Activated CD4-positive, alpha-beta T cell treated with anti-CD3 and anti-CD28 coated beads, Interleukin-2, amount 10 ng/mL, durations not matched to agents 24 days and 14 days (primary cell): ENCODE results near the gene SLC7A7. TPM values are rescaled to one million over a fixed set of nuclear protein-coding genes. Genes with fewer than 3 reads are reported as not detected.
"Not testable (repeated sequence)": the region's sequence is repeated elsewhere in the genome, so short reads cannot be mapped to it uniquely, and the experiment has no call there.

Source experiments
- DNase-seq: peaks from one replicate; pipeline ENCODE4 v3.0.0; 2022
- H3K27ac Mint-ChIP-seq: one replicate; pipeline ENCODE4 v1.8.0; 2022; ENCODE audit warnings: mild to moderate bottlenecking, mixed read lengths
- H3K27me3 Mint-ChIP-seq: one replicate; pipeline ENCODE4 v1.8.0; 2022; ENCODE audit warnings: mixed read lengths
- H3K36me3 Mint-ChIP-seq: one replicate; pipeline ENCODE4 v1.8.0; 2022; ENCODE audit warnings: low read depth, mild to moderate bottlenecking, mixed read lengths
- H3K4me1 Mint-ChIP-seq: one replicate; pipeline ENCODE4 v1.8.0; 2021; ENCODE audit warnings: mixed read lengths
- H3K4me3 Mint-ChIP-seq: one replicate; pipeline ENCODE4 v1.8.0; 2022; ENCODE audit warnings: mild to moderate bottlenecking, moderate library complexity, mixed read lengths
- H3K9me3 Mint-ChIP-seq: one replicate; pipeline ENCODE4 v1.8.0; 2021; ENCODE audit warnings: mixed read lengths
- intact Hi-C: fragments of 100-400 bp; cut with micrococcal nuclease; formaldehyde crosslinking; loops from one replicate; pipeline ENCODE4 v1.15.1; 2023
- total RNA-seq: library from RNA; stranded (reverse); gene quantifications from 2 replicates; pipeline ENCODE4 v1.2.3, GENCODE V29; 2022

The SLC7A7 gene
- total RNA-seq, 1 donor from 2014 or later = not detected

GRCh38 chr14:22776215-22776614, 39.0 kb downstream of the SLC7A7 start:
- Mint-ChIP-seq H3K4me3 (no peak overlapping the region), H3K36me3 (peaks cover 28% of the 10 kb centered on the region), H3K27ac (no peak overlapping the region), H3K4me1 (no peaks in the 10 kb centered on the region), H3K9me3 (no peaks in the 10 kb centered on the region), H3K27me3 (no peaks in the 10 kb centered on the region)
- intact Hi-C loops = no loop called here
- no peak for DNase-seq

DNA sequence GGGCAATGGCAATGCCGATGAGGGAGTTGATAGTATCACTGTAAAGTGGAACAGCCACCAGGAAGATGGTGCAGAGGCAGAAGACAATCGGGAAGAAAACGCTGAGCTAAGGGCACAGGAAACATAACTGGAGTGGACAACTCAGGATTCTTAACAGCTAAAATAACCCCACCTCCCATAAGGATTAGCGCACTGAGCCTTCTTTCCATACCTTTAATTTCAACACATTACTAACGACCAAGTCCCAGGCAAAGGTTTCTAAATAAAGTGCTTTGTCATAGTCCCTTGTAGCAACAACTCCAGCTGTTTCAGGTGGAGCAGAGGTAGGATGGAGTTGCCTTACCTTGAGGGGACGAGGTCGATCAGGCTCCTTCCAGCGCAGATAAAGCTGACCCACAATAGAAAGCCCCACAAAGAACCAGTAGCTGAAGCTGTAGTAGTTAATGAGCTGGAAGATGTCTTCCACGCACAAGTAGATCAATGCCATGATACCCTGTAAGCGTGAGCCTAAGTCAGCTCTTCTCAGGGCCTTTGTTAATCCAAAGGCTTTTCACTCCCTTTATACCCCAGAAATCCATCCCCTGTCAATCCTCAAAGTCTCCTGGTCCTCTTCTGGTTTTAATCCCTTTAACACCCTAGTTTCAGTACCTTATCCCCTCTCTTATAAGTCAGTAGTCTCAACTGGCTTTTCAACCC, 41.1 kb downstream of the SLC7A7 start:
- H3K27ac Mint-ChIP-seq = no peak overlapping the region

DNA sequence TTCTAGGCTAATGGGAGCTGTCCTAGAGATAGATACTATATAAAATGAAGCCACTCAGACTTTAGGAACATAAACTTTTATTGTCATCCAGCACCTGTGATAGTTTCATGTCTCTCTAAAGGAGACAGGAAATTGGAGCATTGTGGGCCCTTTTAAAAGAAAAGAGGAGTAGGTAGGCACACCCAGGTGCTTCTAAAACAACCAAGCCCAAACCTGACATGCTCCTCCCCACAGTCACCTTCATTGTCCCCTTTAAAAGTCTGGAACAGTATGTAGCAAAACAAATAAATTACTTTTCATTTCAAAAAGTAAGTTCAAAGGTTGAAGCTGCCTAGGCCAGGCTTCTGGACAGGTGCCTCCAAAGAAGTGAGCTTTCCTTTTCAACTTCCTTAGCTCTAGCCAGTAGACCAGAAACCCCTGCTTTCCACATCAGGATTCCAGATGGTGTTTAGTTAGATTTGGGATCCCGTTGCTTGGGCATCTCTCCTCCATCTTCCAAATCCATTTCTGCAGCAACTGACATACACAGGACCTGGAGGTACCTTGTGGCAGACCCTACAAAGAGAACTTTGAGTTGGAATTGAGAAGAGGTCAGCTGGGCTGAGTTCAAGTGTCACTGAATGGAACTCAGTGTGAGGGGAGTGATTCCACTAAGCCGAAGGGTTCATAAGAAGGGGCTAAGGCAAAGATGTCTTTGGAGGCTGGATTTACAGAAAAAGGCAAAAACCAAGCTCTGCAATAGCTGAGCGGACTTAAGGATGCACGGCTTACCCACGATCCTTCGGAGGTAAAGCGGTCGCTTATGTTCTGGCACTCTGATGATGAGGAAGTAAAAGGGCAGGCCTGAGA, 41.8 kb downstream of the SLC7A7 start:
- H3K36me3 Mint-ChIP-seq = peaks cover 53% of the 10 kb centered on the region
- H3K4me3 Mint-ChIP-seq = no peak overlapping the region
- intact Hi-C loops = no loop called here
- H3K27ac Mint-ChIP-seq = no peak overlapping the region
- no peaks in the 10 kb centered on the region for H3K27me3 Mint-ChIP-seq
- DNase-seq = no peak
- no peaks in the 10 kb centered on the region for H3K9me3 Mint-ChIP-seq
- peaks cover 9% of the 10 kb centered on the region for H3K4me1 Mint-ChIP-seq

More for the DNA sequence above, 41.1 kb downstream of the SLC7A7 start:
- peaks cover 48% of the 10 kb centered on the region for H3K36me3 Mint-ChIP-seq
- H3K4me3 Mint-ChIP-seq = no peak overlapping the region
- H3K27me3 Mint-ChIP-seq = no peaks in the 10 kb centered on the region
- no peaks in the 10 kb centered on the region for H3K9me3 Mint-ChIP-seq
- intact Hi-C loops = no loop called here
- DNase-seq = no peak
- peaks cover 4% of the 10 kb centered on the region for H3K4me1 Mint-ChIP-seq

- Mint-ChIP-seq H3K36me3 (peaks cover 58% of the 10 kb centered on the region), H3K27me3 (no peaks in the 10 kb centered on the region), H3K27ac (no peak overlapping the region), H3K4me3 (no peak overlapping the region), H3K9me3 (no peaks in the 10 kb centered on the region), H3K4me1 (peaks cover 14% of the 10 kb centered on the region)
- no peak for DNase-seq
- intact Hi-C loops = no loop called here
These were observed 42.5 kb downstream of the SLC7A7 start for GRCh38 chr14:22772725-22773124.

DNA sequence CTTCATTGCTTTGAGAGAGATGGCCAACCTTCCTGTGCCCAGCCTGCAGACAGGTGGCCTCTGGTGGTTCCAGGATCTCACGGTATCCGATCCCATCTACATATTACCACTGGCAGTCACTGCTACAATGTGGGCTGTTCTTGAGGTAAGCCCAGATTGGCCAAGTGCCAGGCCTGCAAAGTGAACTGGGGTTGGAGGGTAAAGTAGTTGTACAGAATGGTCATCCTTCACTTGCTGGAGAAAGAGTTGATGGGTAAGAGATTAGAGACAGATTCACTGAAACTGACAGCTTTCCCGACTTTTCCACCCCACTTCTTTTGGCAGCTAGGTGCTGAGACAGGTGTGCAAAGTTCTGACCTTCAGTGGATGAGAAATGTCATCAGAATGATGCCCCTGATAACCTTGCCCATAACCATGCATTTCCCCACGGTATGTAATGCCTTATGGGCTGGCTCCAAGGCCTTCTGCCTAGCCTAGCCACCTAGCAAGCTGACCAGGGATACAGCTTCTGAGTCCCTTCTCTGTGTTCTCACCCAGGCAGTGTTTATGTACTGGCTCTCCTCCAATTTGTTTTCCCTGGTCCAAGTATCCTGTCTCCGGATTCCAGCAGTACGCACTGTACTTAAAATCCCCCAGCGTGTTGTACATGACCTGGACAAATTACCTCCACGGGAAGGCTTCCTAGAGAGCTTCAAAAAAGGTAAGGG, 44.6 kb downstream of the SLC7A7 start:
- intact Hi-C loops = no loop called here
- DNase-seq = no peak
- no peak overlapping the region for H3K27ac Mint-ChIP-seq

GRCh38 chr14:22769369-22769768, 45.9 kb downstream of the SLC7A7 start:
- peaks cover 5% of the 10 kb centered on the region for H3K9me3 Mint-ChIP-seq
- intact Hi-C loops = loop anchor here (5.0 kb wide), 1 partner anchor 148 kb away; the partner anchor contains the start of gene RBM23
- peak overlapping the region; percentile 16 for H3K27ac Mint-ChIP-seq
- no peak for DNase-seq
- peak overlapping the region; percentile 47 for H3K4me3 Mint-ChIP-seq
- H3K36me3 Mint-ChIP-seq = peaks cover 62% of the 10 kb centered on the region
- H3K27me3 Mint-ChIP-seq = no peaks in the 10 kb centered on the region
- H3K4me1 Mint-ChIP-seq = peaks cover 27% of the 10 kb centered on the region

More for the DNA sequence above, 44.6 kb downstream of the SLC7A7 start:
- Mint-ChIP-seq H3K4me1 (peaks cover 24% of the 10 kb centered on the region), H3K36me3 (peaks cover 67% of the 10 kb centered on the region), H3K27me3 (no peaks in the 10 kb centered on the region), H3K9me3 (peaks cover 5% of the 10 kb centered on the region), H3K4me3 (no peak overlapping the region)

DNA sequence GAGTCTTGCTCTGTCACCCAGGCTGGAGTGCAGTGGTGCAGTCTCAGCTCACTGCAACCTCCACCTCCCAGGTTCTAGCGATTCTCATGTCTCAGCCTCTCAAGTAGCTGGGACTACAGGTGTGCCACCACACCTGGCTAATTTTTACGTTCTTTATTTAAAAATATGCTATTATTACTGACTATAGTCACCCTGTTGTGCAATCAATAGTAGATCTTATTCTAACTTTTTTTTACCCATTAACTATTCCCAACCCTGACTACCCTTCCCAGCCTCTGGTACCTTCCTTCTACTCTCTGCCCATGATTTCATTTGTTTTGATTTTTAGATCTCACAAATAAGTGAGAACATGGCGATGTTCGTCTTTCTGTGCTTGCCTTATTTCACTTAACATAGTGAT, 46.3 kb downstream of the SLC7A7 start:
- H3K27ac Mint-ChIP-seq = peak overlapping the region; percentile 16
- H3K4me1 Mint-ChIP-seq = peaks cover 27% of the 10 kb centered on the region
- peaks cover 5% of the 10 kb centered on the region for H3K9me3 Mint-ChIP-seq
- peaks cover 59% of the 10 kb centered on the region for H3K36me3 Mint-ChIP-seq
- DNase-seq = no peak
- H3K4me3 Mint-ChIP-seq = peak overlapping the region; percentile 47
- intact Hi-C loops = loop anchor here (5.0 kb wide), 1 partner anchor 148 kb away; the partner anchor contains the start of gene RBM23
- no peaks in the 10 kb centered on the region for H3K27me3 Mint-ChIP-seq

DNA sequence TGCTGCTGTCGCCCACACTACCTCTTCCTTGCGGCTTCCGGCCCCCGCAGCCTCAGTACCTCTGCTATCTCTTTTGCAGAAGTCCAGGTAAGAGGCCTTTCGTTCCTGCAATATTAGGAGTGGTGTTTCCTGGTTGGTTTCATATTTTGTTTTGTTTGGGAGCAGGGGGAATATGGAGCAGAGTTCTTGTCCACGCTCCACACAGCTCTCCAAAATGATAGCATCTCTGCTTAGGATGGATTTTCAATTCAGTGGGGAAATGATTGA, 48.0 kb downstream of the SLC7A7 start:
- no peak for DNase-seq
- Mint-ChIP-seq H3K27me3 (no peaks in the 10 kb centered on the region), H3K27ac (peak overlapping the region; percentile 96), H3K4me3 (peak overlapping the region; percentile 94), H3K4me1 (peaks cover 27% of the 10 kb centered on the region), H3K36me3 (peaks cover 58% of the 10 kb centered on the region), H3K9me3 (peaks cover 8% of the 10 kb centered on the region)
- intact Hi-C loops = loop anchor here (5.0 kb wide), 1 partner anchor 150 kb away; the partner anchor contains the start of gene RBM23

GRCh38 chr14:22766457-22767322, 48.5 kb downstream of the SLC7A7 start, which contains the start of gene OXA1L:
Gene OXA1L (plus strand): TSS chr14:22766688. CDS start chr14:22766702, 14 bp downstream.
- Mint-ChIP-seq H3K9me3 (peaks cover 11% of the 10 kb centered on the region), H3K4me1 (peaks cover 27% of the 10 kb centered on the region), H3K27ac (peak within 1 kb of the TSS; percentile 96), H3K4me3 (peak within 1 kb of the TSS; percentile 94), H3K36me3 (peaks cover 60% of the 10 kb centered on the region), H3K27me3 (no peaks in the 10 kb centered on the region)
- DNase-seq = peak; percentile 98
- intact Hi-C loops = loop anchor here (1.0 to 5.0 kb wide), 5 partner anchors 53 to 196 kb away; partner anchors contain the start of genes ABHD4, MRPL52 and RBM23

DNA sequence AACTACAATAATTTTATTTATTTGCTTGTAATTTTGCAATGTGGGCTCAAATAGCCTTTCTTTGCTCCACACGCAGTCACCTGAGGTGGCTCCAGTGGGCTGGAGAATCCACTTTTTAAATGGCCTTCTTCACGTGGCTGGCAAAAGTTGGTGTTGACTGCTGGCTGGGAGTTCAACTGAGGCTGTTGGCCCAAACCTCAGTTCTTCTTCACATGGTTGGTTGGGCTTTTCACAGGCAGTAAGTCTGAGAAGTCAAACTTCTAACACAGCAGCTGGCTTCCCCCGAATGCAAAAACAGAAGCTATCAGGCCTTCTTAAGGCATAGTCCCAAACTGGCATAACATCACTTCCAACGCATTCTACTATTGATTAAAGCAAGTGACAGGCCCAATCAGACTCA, 50.9 kb downstream of the SLC7A7 start:
- intact Hi-C loops = no loop called here
- Mint-ChIP-seq H3K36me3 (peaks cover 51% of the 10 kb centered on the region), H3K9me3 (peaks cover 13% of the 10 kb centered on the region), H3K27ac (no peak overlapping the region), H3K4me1 (peaks cover 25% of the 10 kb centered on the region), H3K27me3 (no peaks in the 10 kb centered on the region), H3K4me3 (no peak overlapping the region)
- no peak for DNase-seq

GRCh38 chr14:22761734-22762133, 53.5 kb downstream of the SLC7A7 start:
- H3K4me3 Mint-ChIP-seq = no peak overlapping the region
- intact Hi-C loops = no loop called here
- no peaks in the 10 kb centered on the region for H3K27me3 Mint-ChIP-seq
- H3K27ac Mint-ChIP-seq = peak overlapping the region; percentile 24
- H3K36me3 Mint-ChIP-seq = peaks cover 39% of the 10 kb centered on the region
- peaks cover 9% of the 10 kb centered on the region for H3K4me1 Mint-ChIP-seq
- DNase-seq = no peak
- H3K9me3 Mint-ChIP-seq = peaks cover 13% of the 10 kb centered on the region

GRCh38 chr14:22757972-22758650, 57.1 kb downstream of the SLC7A7 start:
- DNase-seq, H3K4me3 Mint-ChIP-seq, H3K27me3 Mint-ChIP-seq, H3K4me1 Mint-ChIP-seq, intact Hi-C loops, H3K9me3 Mint-ChIP-seq, H3K27ac Mint-ChIP-seq: not testable (repeated sequence)
- peaks cover 27% of the 10 kb centered on the region for H3K36me3 Mint-ChIP-seq
